GM19043 (cell line): ENCODE measurements around the gene CPAMD8.
"Not testable (repeated sequence)": the region's sequence is repeated elsewhere in the genome, so short reads cannot be mapped to it uniquely, and the experiment has no call there.

ENCODE experiments used
- ATAC-seq: cut with Tn5 transposase; IDR thresholded peaks from one replicate; pipeline ENCODE4 v1.9.1; 2021; ENCODE audit warnings: low read depth; ENCODE audit not compliant: unreplicated experiment

Gene CPAMD8

DNA sequence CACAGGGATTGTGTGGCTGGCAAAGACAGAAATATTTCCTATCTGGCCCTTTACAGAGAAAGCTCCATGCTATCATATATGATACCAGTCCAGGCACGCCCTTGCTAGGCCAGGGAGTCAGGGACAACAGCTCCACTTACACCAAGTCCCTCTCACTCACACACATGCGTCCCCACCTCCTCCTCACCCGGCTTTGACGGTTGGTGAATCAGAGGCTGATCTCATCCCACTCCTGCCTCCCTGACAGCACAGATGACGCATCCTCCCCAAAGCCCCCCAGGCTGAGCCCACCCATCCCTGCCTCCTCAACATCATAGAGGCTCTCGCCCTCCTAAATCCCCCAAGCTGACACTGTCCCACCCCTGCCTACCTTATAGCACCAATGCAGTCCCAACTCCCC lies 75.1 kb downstream of the CPAMD8 start:
- no peak for ATAC-seq

DNA sequence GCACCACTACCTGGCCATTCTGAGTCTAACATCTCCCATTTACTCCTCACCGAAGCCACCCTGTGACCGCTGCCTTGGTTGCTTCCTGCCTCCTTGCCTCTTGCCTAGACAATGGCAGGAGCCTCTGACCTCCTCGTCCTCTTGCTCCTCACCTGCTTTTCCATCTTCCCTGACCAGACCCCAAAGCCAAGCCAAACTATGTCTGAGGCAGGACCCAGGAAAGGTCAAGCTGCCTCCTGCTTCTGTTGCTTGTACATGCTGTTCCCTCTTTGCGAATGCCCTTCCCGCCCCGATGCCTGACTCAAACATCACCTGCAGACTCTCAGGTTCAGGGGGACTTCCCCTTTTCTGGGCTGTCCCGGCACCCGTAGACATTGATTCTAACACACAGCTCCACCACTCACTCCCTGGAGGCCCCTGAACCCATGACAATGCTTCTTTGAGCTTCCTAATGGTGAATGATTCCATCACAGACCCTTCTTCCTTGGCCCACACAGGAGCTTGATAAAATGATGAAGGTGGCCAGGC lies 77.0 kb downstream of the CPAMD8 start:
- ATAC-seq = no peak

DNA sequence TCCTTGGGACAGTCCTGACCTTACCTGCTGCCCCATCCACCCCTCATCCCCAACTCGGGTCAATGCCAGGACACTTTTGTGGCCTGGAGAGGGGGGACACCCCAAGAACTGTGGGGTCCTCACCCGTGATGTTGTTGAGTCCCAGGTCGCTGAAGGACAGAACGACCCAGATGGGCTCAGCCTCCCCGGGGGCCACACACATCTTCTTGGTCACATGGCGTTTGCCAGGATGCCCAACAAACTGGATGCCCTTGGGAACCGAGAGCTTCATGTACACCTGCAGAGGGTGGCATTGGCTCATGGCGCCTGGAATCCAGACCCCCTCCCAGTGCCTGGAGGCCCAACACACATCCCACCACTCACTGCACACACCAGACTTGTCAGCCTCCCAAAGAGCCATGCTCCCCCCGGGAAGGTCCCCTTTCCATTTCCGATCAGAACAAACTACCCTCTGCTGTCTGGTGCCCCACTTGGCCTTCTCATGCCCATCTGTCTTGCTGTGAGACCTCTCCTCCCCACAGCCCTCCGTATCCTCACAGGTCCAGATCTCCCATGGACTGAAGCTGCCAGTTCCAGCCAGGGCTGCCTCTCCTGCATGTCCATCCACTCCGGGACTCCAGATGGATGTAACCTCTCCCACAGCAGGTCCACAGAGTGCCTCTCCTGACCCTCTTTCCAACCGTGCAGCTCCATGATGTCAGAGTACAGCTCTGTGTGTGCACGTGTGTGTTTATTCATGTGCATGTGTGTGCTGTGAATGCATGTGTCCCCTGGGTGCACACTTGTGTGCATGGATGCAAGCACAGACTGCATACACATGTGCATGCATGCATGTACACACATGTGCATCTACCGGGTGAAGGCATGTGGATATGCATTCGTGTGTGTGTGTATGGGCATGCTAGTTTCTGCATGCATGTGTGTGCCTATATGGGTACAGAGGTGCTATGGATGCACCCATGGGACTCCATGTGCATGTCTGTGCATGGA lies 79.4 kb downstream of the CPAMD8 start:
- ATAC-seq = no peak

DNA sequence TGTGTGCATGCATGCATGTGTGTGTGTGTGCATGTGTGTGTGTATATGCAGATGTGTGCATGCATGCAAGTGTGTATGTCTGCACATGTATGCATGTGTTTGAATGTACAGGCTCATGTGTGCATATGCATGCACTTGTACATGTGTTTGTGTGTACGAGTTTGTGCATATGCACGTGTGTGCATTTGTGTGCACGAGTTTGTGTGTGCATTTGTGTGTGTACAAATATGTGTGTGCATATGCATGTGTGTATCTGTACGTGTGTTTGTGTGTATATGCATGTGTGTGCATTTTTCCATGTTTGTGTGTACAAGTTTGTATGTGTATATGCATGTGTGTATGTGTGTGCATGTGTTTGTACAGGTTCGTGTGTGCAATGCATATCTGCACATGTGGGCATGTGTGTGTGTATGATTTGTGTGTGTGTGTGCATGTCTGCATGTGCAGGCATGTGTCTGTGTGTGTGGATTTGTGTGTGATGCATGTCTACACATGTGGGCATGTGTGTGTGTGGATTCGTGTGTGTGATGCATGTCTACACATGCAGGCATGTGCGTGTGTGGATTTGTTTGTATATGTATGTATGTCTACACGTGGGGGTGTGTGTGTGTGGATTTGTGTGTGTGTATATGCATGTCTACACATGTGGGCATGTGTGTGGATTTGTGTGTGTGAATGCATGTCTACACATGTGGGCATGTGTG lies 80.7 kb downstream of the CPAMD8 start:
- no peak for ATAC-seq

DNA sequence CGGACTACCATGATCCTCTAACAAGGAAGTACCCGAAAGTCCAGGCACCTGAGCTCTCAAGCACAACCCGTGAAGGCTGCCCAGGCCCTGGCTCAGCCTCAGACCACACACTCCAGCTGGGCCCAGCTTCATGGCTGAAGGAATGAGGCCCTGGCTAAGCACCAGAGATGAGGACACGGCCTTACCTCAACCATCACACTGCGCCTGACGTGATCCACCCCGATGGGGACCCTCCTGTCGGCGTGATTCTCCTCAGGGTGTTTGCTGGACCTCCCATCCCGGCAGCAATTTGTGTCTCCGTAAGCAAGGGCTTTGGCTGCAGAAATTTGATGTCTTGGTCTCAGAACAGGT lies 81.3 kb downstream of the CPAMD8 start:
- no peak for ATAC-seq

DNA sequence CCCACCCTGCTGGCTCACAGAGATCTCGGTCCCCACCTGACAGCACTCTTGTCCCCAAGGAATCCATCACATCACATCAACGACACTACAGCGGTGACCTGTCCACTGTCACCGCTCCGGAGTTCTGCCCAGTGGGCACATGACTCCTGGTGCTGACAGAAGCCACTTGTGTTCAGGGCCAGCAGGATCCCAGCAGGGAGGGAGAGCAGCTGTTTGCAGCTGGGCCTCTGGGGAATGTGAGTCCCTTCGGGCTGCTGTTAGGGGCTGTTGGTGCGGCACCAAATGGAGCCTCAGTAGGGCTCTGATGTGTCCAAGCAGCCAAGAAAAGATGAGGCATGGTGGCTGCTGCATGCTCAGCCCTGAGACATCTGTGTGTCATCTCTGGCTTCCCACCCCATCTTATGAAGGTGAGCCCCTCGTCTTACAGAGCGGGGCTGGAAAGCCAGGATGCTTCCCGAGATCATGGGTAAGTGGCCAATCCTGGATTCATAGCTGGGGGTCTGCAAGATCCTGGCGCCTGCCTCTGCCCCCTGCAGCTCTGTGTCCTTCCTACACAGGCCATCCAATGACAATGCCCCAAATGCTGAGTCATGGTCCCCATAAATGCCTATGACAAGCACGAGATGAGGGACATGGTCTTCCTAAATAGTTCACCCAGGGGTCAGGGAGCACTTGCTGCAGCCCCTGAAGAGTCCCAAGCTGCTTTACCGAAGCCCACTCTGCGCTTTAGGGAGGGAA lies 81.8 kb downstream of the CPAMD8 start:
- ATAC-seq = no peak

DNA sequence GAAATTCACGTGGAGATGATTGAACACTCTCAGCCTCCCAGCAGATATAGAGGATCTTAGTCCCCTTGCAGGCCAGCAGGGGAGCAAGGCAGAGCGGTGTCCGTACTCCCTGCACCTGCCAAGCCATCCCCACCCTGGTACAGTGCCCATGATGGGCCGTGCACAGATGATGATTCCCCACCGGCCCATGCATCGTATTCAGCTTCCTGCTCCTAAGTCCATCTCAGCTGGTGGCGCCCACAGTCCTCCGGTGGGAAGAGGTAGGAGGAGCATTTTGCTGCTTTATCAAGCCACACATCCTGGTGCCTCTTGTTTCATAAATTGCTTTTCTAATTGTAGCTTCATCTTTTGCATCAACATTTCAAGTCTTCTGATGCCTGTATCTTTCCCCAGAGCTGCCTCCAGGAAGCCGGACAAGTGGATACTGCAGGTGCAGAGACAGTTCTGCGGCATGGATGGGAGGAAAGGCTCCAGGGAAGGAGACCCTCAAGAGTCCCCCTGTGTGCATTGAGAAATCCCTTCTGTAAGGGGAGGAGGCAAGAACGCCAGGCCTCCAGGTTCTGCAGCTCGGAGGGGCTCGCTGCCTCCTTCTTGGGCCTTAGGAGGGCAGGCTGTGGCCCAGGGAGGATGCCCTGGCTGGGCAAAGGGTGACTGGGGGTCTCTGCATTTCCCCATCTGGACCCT lies 82.5 kb downstream of the CPAMD8 start:
- no peak for ATAC-seq

DNA sequence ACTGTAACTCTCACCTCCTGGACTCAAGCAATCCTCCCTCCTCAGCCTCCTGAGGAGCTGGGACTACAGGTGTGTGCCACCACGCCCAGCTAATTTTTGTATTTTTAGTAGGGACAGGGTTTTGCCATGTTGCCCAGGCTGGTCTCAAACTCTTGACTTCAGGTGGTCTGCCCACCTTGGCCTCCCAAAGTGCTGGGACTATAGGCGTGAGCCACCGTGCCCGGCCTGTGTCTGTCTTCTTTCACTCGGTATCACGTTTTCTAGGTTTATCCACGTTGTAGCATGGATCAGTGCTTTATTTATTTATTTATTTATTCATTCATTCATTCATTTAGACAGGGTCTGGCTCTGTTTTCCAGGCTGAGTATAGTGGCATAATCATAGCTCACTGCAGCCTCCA lies 83.5 kb downstream of the CPAMD8 start:
- not testable (repeated sequence) for ATAC-seq

DNA sequence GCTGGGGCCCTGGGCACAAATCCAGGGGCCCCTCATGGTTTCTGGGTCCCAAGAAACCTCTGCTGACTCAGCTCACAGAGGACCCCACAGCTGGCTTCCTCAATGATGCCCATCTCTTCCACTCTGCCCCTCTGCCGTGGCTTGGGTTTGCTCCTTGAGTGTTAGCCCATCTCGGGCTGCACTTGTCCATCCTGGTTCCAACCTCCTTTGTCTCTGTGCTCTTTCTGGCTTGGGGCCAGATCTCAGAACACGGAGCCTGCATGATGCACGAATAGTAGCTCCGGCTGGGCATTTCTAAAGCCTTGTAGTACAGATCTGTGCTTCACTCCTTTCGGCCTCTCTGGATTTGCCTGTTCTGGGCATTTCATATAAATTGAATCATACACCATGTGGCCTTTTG lies 84.0 kb downstream of the CPAMD8 start:
- no peak for ATAC-seq

DNA sequence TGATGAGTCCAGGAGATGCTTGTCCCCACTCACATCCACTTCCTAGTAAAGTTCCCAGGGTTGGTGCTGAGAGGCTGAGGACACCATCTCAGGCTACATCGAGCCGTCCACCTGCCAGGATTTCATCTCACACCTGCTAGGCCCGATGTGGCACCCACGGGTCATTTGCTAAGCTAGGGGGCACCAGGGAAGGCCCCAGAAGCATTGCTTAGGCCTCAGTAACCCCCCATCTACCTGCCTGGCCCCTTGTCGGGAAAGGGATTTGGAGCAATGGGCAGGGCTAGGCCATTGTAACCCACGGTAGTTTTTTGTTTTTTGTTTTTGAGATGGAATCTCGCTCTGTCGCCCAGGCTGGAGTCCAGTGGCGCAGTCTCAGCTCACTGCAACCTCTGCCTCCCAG lies 86.0 kb downstream of the CPAMD8 start:
- ATAC-seq = no peak

DNA sequence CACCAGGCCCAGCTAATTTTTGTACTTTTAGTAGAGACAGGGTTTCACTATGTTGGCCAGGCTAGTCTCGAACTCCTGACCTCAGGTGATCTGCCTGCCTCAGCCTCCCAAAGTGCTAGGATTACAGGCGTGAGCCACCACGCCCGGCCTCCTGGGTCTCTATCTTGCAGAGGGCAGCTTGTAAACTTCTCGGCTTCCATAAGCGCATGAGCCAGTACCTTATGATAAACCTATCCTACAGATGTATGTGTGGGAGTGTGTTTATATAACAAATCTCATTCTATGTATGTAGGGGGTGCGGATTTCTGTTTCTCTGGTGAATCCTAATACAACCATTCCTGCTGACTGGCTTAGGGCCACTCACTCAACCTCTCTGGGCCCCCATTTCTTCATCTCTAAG lies 86.5 kb downstream of the CPAMD8 start:
- not testable (repeated sequence) for ATAC-seq

DNA sequence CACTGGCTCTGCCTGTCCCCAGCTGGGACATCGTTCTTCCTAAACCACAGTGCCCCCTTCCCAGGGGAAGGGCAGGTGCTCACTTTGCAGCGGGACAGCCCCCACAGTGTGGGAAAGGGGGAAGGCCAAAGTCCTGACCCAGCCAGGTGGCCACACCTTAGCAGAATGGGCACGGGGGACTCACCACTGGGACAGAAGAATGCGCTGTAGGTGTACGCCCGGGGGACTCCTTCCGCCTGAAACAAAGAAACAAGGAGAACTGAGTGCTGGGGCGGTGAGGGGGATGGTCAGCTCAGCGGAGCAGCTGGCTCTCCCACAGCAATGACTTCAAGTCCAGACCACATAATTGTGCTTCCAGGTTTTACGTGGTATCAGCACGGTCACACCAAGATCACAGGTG lies 88.4 kb downstream of the CPAMD8 start:
- no peak for ATAC-seq

DNA sequence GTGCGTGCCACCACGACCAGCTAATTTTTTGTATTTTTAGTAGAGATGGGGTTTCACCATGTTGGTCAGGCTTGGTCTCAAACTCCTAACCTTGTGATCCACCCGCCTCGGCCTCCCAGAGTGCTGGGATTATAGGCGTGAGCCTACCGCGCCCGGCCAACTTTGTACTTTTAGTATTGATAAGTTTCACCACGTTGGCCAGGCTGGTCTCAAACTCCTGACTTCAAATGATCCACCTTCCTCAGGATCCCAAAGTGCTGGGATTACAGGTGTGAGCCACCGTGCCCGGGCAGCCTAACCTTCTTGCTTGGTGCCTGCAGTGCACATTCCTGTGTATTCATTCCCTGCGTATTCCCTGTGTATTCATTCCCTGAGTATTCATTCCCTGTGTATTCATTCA lies 88.8 kb downstream of the CPAMD8 start:
- ATAC-seq = not testable (repeated sequence)

DNA sequence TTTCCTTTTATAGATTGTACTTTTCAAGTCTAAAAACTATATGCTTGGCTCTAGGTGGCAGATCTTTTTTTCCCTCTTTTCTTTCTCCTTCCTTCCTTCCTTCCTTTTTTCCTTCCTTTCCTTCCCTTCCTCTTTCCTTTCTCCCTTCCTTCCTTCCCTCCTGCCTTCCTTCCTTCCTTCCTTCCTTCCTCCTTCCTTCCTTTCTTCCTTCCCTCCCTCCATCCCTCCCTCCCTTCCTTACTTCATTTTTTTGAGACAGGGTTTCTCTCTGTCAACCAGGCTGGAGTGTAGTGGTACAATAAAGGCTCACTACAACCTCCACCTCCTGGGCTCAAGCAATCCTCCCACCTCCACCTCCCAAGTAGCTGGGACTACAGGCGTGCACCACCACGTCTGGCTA lies 89.7 kb downstream of the CPAMD8 start:
- no peak for ATAC-seq

DNA sequence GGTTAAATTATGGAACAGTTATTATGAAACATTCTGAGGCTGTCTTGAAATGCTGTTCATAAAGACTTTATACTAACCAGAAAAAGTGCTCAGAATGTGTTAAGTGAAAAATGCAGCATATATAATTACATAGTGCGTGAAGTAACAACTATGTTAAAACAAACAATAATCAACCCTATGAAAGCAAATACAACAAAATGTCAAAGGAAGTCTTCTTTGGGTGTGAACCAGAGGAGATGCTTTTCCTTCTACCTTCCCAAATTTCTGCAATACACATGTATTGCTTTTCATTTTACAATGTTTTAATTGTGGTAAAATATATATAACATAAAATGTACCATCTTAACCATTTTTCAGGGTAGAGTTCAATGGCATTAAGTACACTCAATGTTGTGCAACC lies 92.1 kb downstream of the CPAMD8 start:
- ATAC-seq = no peak

DNA sequence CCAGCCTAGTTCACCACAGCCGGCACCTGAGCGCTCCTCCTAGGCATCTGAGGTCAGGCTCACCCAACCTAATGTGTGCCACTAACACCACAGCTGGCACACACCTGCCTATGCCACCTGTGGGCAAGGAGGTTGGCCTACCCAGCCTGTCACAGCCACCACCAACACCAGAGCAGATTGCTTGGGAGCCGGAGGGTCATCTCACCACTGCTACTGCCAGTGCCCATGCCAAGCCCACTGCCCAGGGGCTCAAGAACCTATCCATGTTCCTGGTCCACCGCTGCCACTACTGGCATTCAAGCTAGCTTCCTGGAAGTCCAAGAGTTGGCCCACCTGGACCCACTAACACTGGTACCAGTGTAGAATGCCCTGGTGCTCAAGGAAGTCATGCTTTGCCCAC lies 95.3 kb downstream of the CPAMD8 start:
- ATAC-seq = no peak

DNA sequence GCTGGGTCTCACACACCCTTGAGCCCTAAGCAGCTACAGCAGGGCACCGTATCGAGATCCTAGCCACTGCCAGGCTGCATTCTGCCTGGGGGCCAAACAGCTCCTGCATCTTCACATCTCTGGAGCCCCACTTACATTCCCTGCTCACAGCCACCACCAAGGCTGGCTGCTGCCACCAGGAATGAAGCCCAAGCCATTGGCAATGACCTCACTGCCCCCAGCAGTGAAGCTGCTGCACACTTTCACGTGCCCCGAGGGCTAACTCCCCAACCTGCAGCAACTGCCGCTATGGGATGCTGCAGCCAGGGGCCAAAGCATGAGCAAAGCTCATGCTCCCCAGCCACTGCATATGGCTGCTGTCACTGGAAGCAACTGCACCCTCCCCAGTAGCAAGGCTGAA lies 95.9 kb downstream of the CPAMD8 start:
- no peak for ATAC-seq

DNA sequence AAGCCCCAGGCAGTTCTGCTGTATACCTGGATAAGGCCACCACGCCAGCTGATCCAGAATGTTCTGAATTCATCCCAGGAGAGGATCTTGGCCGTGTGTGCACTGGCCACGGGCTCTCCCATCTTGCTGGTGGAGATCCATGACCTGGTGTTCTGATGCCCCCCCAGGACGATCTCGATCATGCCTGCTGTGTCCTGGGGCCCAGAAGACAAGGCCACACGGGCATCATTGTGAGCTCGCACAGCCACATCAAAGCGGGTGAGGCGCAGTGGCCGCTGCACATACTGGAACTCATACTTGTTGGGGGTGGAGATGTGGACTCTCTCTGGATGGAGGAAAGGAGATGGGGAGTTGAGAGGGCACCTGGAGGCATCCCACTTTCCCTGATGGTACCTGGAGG lies 97.7 kb downstream of the CPAMD8 start:
- ATAC-seq = no peak

DNA sequence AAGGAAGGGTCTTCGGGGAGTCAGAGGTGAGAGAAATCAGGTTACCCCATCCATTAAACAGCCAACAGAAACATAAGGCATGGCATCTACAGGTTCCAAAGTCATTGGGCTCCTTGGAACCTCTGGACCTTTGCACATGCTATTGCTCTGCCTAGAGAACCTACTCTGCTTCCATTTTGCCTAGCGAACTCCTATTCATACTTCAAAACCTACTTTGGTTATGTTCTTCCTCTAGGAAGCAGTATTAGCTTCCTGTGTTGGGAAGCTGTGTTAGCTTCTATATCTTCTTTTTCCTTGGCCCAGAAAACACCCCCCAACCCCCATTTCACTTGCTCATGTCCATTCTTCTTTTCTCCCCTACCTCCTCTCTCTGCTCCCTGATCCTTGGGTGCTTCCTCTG lies 98.3 kb downstream of the CPAMD8 start:
- no peak for ATAC-seq

DNA sequence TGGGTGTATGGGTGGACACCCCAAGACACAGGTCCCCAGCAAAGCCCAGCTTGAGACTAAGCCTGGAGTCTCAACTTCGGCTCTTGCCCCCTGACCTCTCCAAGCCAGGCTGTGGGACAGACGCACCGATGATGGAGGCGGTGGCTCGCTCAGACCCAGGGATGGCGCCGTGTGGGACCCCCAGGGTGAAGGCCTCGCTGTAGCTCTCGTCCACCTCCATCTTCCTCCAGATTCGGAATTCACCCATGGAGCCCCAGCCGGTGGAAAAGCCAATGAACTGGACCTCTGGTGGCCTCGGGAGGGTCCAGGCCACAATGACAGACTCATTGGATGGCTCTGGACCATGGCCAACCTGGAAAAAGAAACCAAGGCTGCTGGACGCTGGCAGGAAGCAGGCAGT lies 98.7 kb downstream of the CPAMD8 start:
- ATAC-seq = no peak
